Activated CD4-positive, alpha-beta T cell treated with anti-CD3 and anti-CD28 coated beads for 48 hours (primary cell): Measurements from ENCODE around the gene OIT3.
"Not testable (repeated sequence)": the region's sequence is repeated elsewhere in the genome, so short reads cannot be mapped to it uniquely, and the experiment has no call there.

Experiments
- DNase-seq: peaks from one replicate; pipeline ENCODE4 v3.0.0-alpha.2; 2020

Gene OIT3

GRCh38 chr10:72893136-72893798, at the start of gene OIT3:
OIT3 (plus strand) TSS chr10:72893739; CDS start chr10:72893799, 60 bp downstream.
- no peak for DNase-seq

- DNase-seq: peak; percentile 13
Measured at GRCh38 chr10:72846238-72846637, 47.3 kb upstream of the OIT3 start.

- DNase-seq: no peak
Measured at GRCh38 chr10:72847681-72848080, 45.9 kb upstream of the OIT3 start.

- DNase-seq: no peak
Measured at GRCh38 chr10:72850861-72851260, 42.7 kb upstream of the OIT3 start.

GRCh38 chr10:72851509-72851908, 42.0 kb upstream of the OIT3 start:
- no peak for DNase-seq

- DNase-seq: no peak
Measured at GRCh38 chr10:72852508-72852907, 41.0 kb upstream of the OIT3 start.

GRCh38 chr10:72855129-72855528, 38.4 kb upstream of the OIT3 start:
- no peak for DNase-seq

GRCh38 chr10:72855790-72856189, 37.7 kb upstream of the OIT3 start:
- no peak for DNase-seq

- DNase-seq: no peak
Measured at GRCh38 chr10:72858067-72858466, 35.5 kb upstream of the OIT3 start.

GRCh38 chr10:72862957-72863356, 30.6 kb upstream of the OIT3 start:
- DNase-seq: no peak

- DNase-seq: no peak
Measured at GRCh38 chr10:72875250-72876055, 18.1 kb upstream of the OIT3 start.

GRCh38 chr10:72879245-72879644, 14.3 kb upstream of the OIT3 start:
- DNase-seq: no peak

- no peak for DNase-seq
Measured at GRCh38 chr10:72881291-72881690, 12.2 kb upstream of the OIT3 start.

- DNase-seq: no peak
Measured at GRCh38 chr10:72883861-72884260, 9.7 kb upstream of the OIT3 start.

- no peak for DNase-seq
Measured at GRCh38 chr10:72885953-72886352, 7.6 kb upstream of the OIT3 start.

- no peak for DNase-seq
Measured at GRCh38 chr10:72886621-72887020, 6.9 kb upstream of the OIT3 start.

- DNase-seq: peak; percentile 22
Measured at GRCh38 chr10:72887043-72887442, 6.5 kb upstream of the OIT3 start.

GRCh38 chr10:72888151-72888638, 5.3 kb upstream of the OIT3 start:
- no peak for DNase-seq

- DNase-seq: no peak
Measured at GRCh38 chr10:72889391-72889831, 4.1 kb upstream of the OIT3 start.

- DNase-seq: no peak
Measured at GRCh38 chr10:72890086-72890485, 3.5 kb upstream of the OIT3 start.

- DNase-seq: no peak
Measured at GRCh38 chr10:72895236-72895850, 1.8 kb downstream of the OIT3 start.

- no peak for DNase-seq
Measured at GRCh38 chr10:72898616-72899015, 5.1 kb downstream of the OIT3 start.

- no peak for DNase-seq
Measured at GRCh38 chr10:72899545-72899944, 6.0 kb downstream of the OIT3 start.

- DNase-seq: not testable (repeated sequence)
Measured at GRCh38 chr10:72903941-72904446, 10.5 kb downstream of the OIT3 start.
